ENCODE results near the gene ETV6.

ETV6 gene

DNA sequence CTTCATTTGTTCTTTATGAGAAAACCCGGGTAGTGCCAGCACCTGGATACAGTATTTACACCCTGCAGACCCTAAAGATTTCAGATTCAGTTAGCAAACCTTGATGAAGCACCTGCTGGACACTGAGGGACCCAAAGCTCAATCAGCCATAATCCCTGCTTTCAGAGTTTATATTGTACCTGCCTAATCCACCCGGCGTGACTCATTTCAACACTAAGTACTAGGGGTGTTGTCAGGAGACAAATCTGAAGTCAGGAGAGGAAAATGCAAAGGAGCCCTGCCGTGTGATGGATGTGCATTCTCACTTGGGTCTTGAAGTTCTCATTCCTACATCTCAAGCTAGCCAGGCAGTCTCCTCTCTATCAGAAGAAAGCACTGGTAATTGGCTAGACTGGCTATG, 244.5 kb downstream of the ETV6 start:
- no peaks in the 10 kb centered on the region for H3K9me3 ChIP-seq
- H3K27me3 ChIP-seq = no peaks in the 10 kb centered on the region
- no peak overlapping the region for H3K4me3 ChIP-seq (ENCODE audit: low read depth in 1 of 2, low read length in 1 of 2)
- H3K27ac ChIP-seq = no peak overlapping the region
- peaks cover 5 to 16% of the 10 kb centered on the region in 2 experiments for H3K4me1 ChIP-seq (ENCODE audit: control insufficient read depth in 1 of 2, insufficient read depth in 1 of 2, low read depth in 1 of 2, low read length in 1 of 2)
- H3K36me3 ChIP-seq = peaks cover 43% of the 10 kb centered on the region
- TF ChIP-seq, protein P1, sequence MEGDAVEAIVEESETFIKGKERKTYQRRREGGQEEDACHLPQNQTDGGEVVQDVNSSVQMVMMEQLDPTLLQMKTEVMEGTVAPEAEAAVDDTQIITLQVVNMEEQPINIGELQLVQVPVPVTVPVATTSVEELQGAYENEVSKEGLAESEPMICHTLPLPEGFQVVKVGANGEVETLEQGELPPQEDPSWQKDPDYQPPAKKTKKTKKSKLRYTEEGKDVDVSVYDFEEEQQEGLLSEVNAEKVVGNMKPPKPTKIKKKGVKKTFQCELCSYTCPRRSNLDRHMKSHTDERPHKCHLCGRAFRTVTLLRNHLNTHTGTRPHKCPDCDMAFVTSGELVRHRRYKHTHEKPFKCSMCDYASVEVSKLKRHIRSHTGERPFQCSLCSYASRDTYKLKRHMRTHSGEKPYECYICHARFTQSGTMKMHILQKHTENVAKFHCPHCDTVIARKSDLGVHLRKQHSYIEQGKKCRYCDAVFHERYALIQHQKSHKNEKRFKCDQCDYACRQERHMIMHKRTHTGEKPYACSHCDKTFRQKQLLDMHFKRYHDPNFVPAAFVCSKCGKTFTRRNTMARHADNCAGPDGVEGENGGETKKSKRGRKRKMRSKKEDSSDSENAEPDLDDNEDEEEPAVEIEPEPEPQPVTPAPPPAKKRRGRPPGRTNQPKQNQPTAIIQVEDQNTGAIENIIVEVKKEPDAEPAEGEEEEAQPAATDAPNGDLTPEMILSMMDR (IDR thresholded peaks at IDR 0.05) = no peak

- Histone ChIP-seq H3K9me3 (no peaks in the 10 kb centered on the region), H3K4me3 (ENCODE audit: low read depth in 1 of 2, low read length in 1 of 2) (no peak overlapping the region), H3K36me3 (peaks cover 40% of the 10 kb centered on the region), H3K27ac (no peak overlapping the region), H3K27me3 (no peaks in the 10 kb centered on the region), H3K4me1 (ENCODE audit: control insufficient read depth in 1 of 2, insufficient read depth in 1 of 2, low read depth in 1 of 2, low read length in 1 of 2) (peaks cover 5 to 16% of the 10 kb centered on the region in 2 experiments)
- TF ChIP-seq, protein P1 (IDR thresholded peaks at IDR 0.05) = no peak
Measured at GRCh38 chr12:11894890-11895289, 245.4 kb downstream of the ETV6 start.

GRCh38 chr12:11895421-11896078, 246.1 kb downstream of the ETV6 start:
- TF ChIP-seq, protein P1 (IDR thresholded peaks at IDR 0.05) = no peak
- Histone ChIP-seq H3K4me1 (ENCODE audit: control insufficient read depth in 1 of 2, insufficient read depth in 1 of 2, low read depth in 1 of 2, low read length in 1 of 2) (peaks cover 5 to 16% of the 10 kb centered on the region in 2 experiments), H3K4me3 (ENCODE audit: low read depth in 1 of 2, low read length in 1 of 2) (no peak overlapping the region), H3K27me3 (no peaks in the 10 kb centered on the region), H3K27ac (peak overlapping the region; percentile 12), H3K36me3 (peaks cover 40% of the 10 kb centered on the region), H3K9me3 (no peaks in the 10 kb centered on the region)

- Histone ChIP-seq H3K4me1 (ENCODE audit: control insufficient read depth in 1 of 2, insufficient read depth in 1 of 2, low read depth in 1 of 2, low read length in 1 of 2) (peaks cover 5 to 11% of the 10 kb centered on the region in 2 experiments), H3K4me3 (ENCODE audit: low read depth in 1 of 2, low read length in 1 of 2) (no peak overlapping the region), H3K27me3 (no peaks in the 10 kb centered on the region), H3K36me3 (peaks cover 31% of the 10 kb centered on the region), H3K9me3 (no peaks in the 10 kb centered on the region), H3K27ac (no peak overlapping the region)
- TF ChIP-seq, protein P1 (IDR thresholded peaks at IDR 0.05) = no peak
Measured at GRCh38 chr12:11896417-11896929, 247.0 kb downstream of the ETV6 start.

GRCh38 chr12:11897923-11898322, 248.4 kb downstream of the ETV6 start:
- peaks cover 5 to 9% of the 10 kb centered on the region in 2 experiments for H3K4me1 ChIP-seq (ENCODE audit: control insufficient read depth in 1 of 2, insufficient read depth in 1 of 2, low read depth in 1 of 2, low read length in 1 of 2)
- no peak overlapping the region for H3K27ac ChIP-seq
- H3K36me3 ChIP-seq = peaks cover 18% of the 10 kb centered on the region
- no peaks in the 10 kb centered on the region for H3K27me3 ChIP-seq
- no peak overlapping the region for H3K4me3 ChIP-seq (ENCODE audit: low read depth in 1 of 2, low read length in 1 of 2)
- TF ChIP-seq, protein P1 (IDR thresholded peaks at IDR 0.05) = no peak
- no peaks in the 10 kb centered on the region for H3K9me3 ChIP-seq
